Uterus (tissue), 4 donors: ENCODE results near the gene FBXO3. TPM values are rescaled to one million over a fixed set of nuclear protein-coding genes. Genes with fewer than 3 reads are reported as not detected.

ENCODE experiments used
- DNase-seq, 2 donors: peaks; one replicate each; pipeline ENCODE4 v3.0.0-alpha.2; 2019 to 2020
- H3K27ac ChIP-seq, 2 donors: fragments of 200-600 bp; sonication (generic); 1 replicate in 1 of 2; 2 replicates in 1 of 2; pipeline ENCODE4 v1.5.1; 2016 to 2018
- H3K27me3 ChIP-seq, 2 donors: fragments of 200-600 bp; sonication (generic); one replicate each; pipeline ENCODE4 v1.5.1; 2018 to 2019; ENCODE audit warnings: control low read depth in 1 of 2
- H3K36me3 ChIP-seq, 2 donors: fragments of 200-600 bp; sonication (generic); one replicate each; pipeline ENCODE4 v1.5.1; 2019; ENCODE audit warnings: control low read depth in 1 of 2
- H3K4me1 ChIP-seq, 2 donors: fragments of 200-600 bp; sonication (generic); one replicate each; pipeline ENCODE4 v1.5.1; 2018 to 2019; ENCODE audit warnings: control low read depth in 1 of 2
- H3K4me3 ChIP-seq, 2 donors: fragments of 200-600 bp; sonication (generic); 1 replicate in 1 of 2; 2 replicates in 1 of 2; pipeline ENCODE4 v1.5.1; 2018 to 2019; ENCODE audit warnings: mild to moderate bottlenecking in 1 of 2
- H3K9me3 ChIP-seq, 2 donors: fragments of 200-600 bp; sonication (generic); one replicate each; pipeline ENCODE4 v1.5.1; 2019; ENCODE audit warnings: control low read depth in 1 of 2
- POLR2A ChIP-seq, 2 donors: fragments of 450-650 bp; IDR thresholded peaks; one replicate each; pipeline ENCODE4 v1.6.1; 2016; ENCODE audit warnings: antibody characterized with exemption in 2 of 2, mild to moderate bottlenecking in 1 of 2, moderate library complexity in 1 of 2
- intact Hi-C: fragments of 100-400 bp; cut with DNase I; formaldehyde crosslinking; loops from one replicate; pipeline ENCODE4 v1.15.1; 2023; ENCODE audit warnings: low total_unique reads
- total RNA-seq, 4 donors: library from RNA; depleted of rRNA in 3 of 4; stranded (reverse); fragments of >200 nt in 3 of 4; gene quantifications; one replicate each; pipeline versions ENCODE4 v1.1.0 to v1.2.4, GENCODE V29; 2014 to 2023
- TF ChIP-seq, protein P1 (sequence below), 4 experiments: fragments of 200-600 bp in 2 of 4; fragments of 450-650 bp in 2 of 4; sonication (generic) in 2 of 4; IDR thresholded peaks; one replicate each; pipeline ENCODE4 v1.5.1; 2016 to 2019; ENCODE audit warnings: antibody characterized with exemption in 4 of 4, mild to moderate bottlenecking in 2 of 4, moderate library complexity in 1 of 4
- donor health status: DM: yes; HTN: yes; CAD: no.

Gene FBXO3
- total RNA-seq, 4 donors from 2014 or later: 12.0 to 92.7 (median 47.8) TPM

DNA sequence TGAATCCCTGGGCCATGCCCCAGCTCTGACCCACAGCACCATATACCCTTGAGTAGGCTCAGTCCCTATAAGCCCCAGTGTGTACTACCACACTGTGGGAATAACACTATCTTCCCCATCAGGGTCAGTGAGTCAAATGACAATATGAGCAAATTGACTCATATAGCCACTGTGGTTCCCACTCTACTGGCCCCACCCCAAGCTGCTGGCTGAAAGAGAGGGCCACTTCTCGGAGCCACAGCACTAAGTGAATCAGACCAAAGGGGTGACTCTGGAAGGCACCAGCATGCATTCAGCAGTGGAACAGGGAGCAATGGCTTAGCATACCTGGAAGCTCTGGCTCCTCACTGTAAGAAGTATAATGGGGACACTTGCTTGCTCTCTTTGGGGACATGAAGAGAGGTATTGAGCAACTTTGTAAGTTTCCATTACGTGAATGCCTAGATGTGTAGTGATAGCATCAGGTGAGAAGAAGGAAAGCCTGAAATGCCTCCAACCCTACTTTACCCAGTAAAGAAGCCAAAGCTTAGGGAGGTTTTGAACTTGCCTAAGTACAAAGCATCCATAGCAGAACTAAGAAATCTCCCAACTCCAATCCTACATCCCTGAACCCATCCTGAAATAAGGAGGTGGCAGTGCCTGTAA is 51.6 kb downstream of the FBXO3 start:
- Histone ChIP-seq H3K36me3 (no peaks in the 10 kb centered on the region), H3K9me3 (no peaks in the 10 kb centered on the region), H3K4me1 (peaks cover 7 to 18% of the 10 kb centered on the region in 2 donors), H3K27ac (peak overlapping the region; percentile 49 to 87), H3K4me3 (no peak overlapping the region), H3K27me3 (no peaks in the 10 kb centered on the region)
- no peak for DNase-seq
- intact Hi-C loops: no loop called here
- no peak for TF ChIP-seq POLR2A (IDR thresholded peaks at IDR 0.05)
- TF ChIP-seq, protein P1, sequence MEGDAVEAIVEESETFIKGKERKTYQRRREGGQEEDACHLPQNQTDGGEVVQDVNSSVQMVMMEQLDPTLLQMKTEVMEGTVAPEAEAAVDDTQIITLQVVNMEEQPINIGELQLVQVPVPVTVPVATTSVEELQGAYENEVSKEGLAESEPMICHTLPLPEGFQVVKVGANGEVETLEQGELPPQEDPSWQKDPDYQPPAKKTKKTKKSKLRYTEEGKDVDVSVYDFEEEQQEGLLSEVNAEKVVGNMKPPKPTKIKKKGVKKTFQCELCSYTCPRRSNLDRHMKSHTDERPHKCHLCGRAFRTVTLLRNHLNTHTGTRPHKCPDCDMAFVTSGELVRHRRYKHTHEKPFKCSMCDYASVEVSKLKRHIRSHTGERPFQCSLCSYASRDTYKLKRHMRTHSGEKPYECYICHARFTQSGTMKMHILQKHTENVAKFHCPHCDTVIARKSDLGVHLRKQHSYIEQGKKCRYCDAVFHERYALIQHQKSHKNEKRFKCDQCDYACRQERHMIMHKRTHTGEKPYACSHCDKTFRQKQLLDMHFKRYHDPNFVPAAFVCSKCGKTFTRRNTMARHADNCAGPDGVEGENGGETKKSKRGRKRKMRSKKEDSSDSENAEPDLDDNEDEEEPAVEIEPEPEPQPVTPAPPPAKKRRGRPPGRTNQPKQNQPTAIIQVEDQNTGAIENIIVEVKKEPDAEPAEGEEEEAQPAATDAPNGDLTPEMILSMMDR (IDR thresholded peaks at IDR 0.05): no peak

DNA sequence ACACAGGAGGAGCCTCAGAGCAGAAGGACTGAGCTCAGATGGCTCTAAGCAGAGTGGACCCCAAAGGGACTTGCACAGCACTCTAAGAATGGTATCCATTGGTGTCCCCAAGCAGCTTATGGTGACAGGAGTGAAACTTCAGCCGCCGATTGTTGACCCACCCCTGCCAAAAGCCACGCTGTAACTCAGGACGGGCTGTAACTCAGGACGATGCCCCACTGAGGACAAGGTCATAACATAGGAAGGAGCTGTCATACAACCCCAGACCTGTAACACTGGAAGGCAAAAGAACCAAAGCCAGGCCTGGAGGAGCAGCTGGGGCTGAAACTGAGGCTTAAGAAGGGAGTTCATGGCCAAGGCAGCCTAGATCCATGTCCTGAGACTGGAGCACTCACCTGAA is 52.3 kb downstream of the FBXO3 start:
- no peak overlapping the region for H3K4me3 ChIP-seq
- intact Hi-C loops: no loop called here
- DNase-seq: no peak
- H3K9me3 ChIP-seq: no peaks in the 10 kb centered on the region
- TF ChIP-seq POLR2A (IDR thresholded peaks at IDR 0.05): no peak
- TF ChIP-seq, protein P1 (IDR thresholded peaks at IDR 0.05): no peak
- peaks cover 7 to 18% of the 10 kb centered on the region in 2 donors for H3K4me1 ChIP-seq
- no peaks in the 10 kb centered on the region for H3K36me3 ChIP-seq
- H3K27ac ChIP-seq: peak overlapping the region; percentile 49 to 87
- no peaks in the 10 kb centered on the region for H3K27me3 ChIP-seq

DNA sequence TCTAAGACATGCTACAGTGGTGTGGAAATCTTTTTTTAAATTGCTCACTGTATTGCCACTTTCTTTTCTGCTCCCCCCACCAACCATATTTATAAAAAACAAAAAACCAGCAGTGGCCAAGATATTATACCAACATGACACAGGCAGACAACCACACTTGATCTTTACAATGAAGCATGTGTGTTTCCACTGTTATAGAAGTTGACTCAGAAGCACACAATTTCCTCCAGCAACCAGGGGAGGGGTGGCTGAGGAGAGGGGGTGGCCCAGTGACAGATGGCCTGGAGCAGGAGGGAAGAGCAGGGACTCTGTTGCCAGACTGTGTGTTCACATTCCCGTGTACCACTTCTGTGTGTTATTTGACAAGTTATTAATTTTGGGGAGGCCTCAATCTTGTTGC is 52.9 kb downstream of the FBXO3 start:
- H3K4me1 ChIP-seq: peaks cover 7 to 18% of the 10 kb centered on the region in 2 donors
- intact Hi-C loops: no loop called here
- no peak for DNase-seq
- no peak for TF ChIP-seq POLR2A (IDR thresholded peaks at IDR 0.05)
- TF ChIP-seq, protein P1 (IDR thresholded peaks at IDR 0.05): no peak
- H3K27ac ChIP-seq: peak overlapping the region; percentile 49 to 87
- no peaks in the 10 kb centered on the region for H3K27me3 ChIP-seq
- no peaks in the 10 kb centered on the region for H3K9me3 ChIP-seq
- no peaks in the 10 kb centered on the region for H3K36me3 ChIP-seq
- no peak overlapping the region for H3K4me3 ChIP-seq

DNA sequence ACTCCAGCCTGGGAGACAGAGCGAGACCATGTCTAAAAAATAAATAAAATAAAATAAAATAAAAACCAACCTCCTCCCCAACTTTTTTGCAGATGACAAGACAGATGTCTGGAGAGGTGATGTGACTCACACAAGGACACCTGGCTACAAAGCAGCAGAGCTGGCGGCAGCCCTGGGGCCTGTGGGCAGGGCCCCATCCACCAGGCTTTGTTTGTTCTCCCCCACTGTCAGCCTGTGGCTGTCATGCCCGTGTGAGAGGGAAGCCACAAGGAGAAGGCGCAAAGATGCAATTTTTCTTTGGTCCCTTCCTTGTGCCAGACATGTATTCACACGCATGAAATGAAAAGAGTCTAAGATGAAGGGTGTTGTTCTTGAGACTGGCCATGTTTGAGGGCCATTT is 54.7 kb downstream of the FBXO3 start:
- Histone ChIP-seq H3K36me3 (no peaks in the 10 kb centered on the region), H3K4me1 (peaks cover 6 to 16% of the 10 kb centered on the region in 2 donors), H3K4me3 (no peak overlapping the region), H3K27ac (no peak overlapping the region), H3K27me3 (no peaks in the 10 kb centered on the region), H3K9me3 (no peaks in the 10 kb centered on the region)
- no peak for TF ChIP-seq POLR2A (IDR thresholded peaks at IDR 0.05)
- TF ChIP-seq, protein P1 (IDR thresholded peaks at IDR 0.05): no peak
- intact Hi-C loops: no loop called here
- no peak for DNase-seq

DNA sequence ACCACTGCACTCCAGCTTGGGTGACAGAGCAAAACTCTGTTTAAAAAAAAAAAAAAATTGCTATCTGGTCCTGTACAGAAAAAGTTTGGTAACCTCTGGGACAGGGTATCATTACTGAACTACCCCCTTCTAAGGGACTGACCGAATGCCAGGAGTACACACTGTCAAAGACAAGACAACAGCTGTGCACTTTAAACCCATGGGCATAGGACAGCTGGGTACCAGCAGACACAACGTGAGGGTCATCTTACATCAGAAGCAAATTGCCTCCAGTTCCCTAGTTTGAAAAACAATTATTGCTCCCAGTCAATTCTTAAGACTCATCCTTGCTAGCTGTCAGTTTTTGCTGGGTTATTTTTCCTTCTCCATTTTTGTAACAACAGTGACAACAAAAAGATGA is 55.9 kb downstream of the FBXO3 start:
- no peaks in the 10 kb centered on the region for H3K27me3 ChIP-seq
- H3K36me3 ChIP-seq: no peaks in the 10 kb centered on the region
- peaks cover 0 to 6% of the 10 kb centered on the region in 2 donors for H3K4me1 ChIP-seq
- H3K4me3 ChIP-seq: no peak overlapping the region
- no peak for DNase-seq
- intact Hi-C loops: no loop called here
- H3K9me3 ChIP-seq: no peaks in the 10 kb centered on the region
- no peak overlapping the region for H3K27ac ChIP-seq
- no peak for TF ChIP-seq POLR2A (IDR thresholded peaks at IDR 0.05)
- TF ChIP-seq, protein P1 (IDR thresholded peaks at IDR 0.05): no peak
